ENCODE data around the gene COQ8A. TPM values are rescaled to one million over a fixed set of nuclear protein-coding genes. Genes with fewer than 3 reads are reported as not detected.

Gene COQ8A
- total and polyA plus RNA-seq, 2 donors (not counting 1 experiment from before 2014, with no cell fraction given): 3.8 to 19.7 TPM

- Histone ChIP-seq H3K79me2 (ENCODE audit: control insufficient read depth, insufficient read depth, low read length) (no peaks in the 10 kb centered on the region), H3K4me2 (ENCODE audit: extremely low read depth, insufficient read depth, low read length) (no peak overlapping the region), H3K4me3 (replicated peaks in 1 of 4; ENCODE audit: control extremely low read depth in 1 of 4, insufficient read depth in 1 of 4, low read depth in 3 of 4, low read length in 4 of 4) (no peak overlapping the region), H4K20me1 (ENCODE audit: control insufficient read depth, extremely low read depth, insufficient read depth, low read length) (no peaks in the 10 kb centered on the region), H3K36me3 (ENCODE audit: control insufficient read depth, insufficient read depth, low read length) (no peaks in the 10 kb centered on the region), H2AFZ (ENCODE audit: low read length) (no peak overlapping the region), H3K9ac (ENCODE audit: insufficient read depth, low read length) (no peak overlapping the region), H3K9me3 (ENCODE audit: control insufficient read depth, insufficient read depth, low read depth, low read length) (no peaks in the 10 kb centered on the region), H3K27me3 (ENCODE audit: control insufficient read depth, insufficient read depth, low read length) (no peaks in the 10 kb centered on the region), H3K27ac (ENCODE audit: insufficient read depth, low read length) (no peak overlapping the region), H3K4me1 (ENCODE audit: control insufficient read depth, extremely low read depth, insufficient read depth, low read length) (no peaks in the 10 kb centered on the region)
- no peak for DNase-seq (ENCODE audit: low read depth in 2 of 2)
- TF ChIP-seq EZH2 (IDR thresholded peaks at IDR 0.05; ENCODE audit: low read length, missing control alignments) (no peak), CTCF (conservative IDR thresholded peaks at IDR 0.05 in 1 of 2, IDR thresholded peaks at IDR 0.05 in 1 of 2; ENCODE audit: low read depth in 1 of 2, low read length in 2 of 2) (no peak)
Measured at GRCh38 chr1:226987179-226987536, 47.1 kb downstream of the COQ8A start.

- Histone ChIP-seq H3K4me3 (replicated peaks in 1 of 4; ENCODE audit: control extremely low read depth in 1 of 4, insufficient read depth in 1 of 4, low read depth in 3 of 4, low read length in 4 of 4) (no peak overlapping the region), H2AFZ (ENCODE audit: low read length) (no peak overlapping the region), H3K4me2 (ENCODE audit: extremely low read depth, insufficient read depth, low read length) (no peak overlapping the region), H3K27ac (ENCODE audit: insufficient read depth, low read length) (no peak overlapping the region), H3K9ac (ENCODE audit: insufficient read depth, low read length) (no peak overlapping the region), H4K20me1 (ENCODE audit: control insufficient read depth, extremely low read depth, insufficient read depth, low read length) (no peaks in the 10 kb centered on the region), H3K79me2 (ENCODE audit: control insufficient read depth, insufficient read depth, low read length) (no peaks in the 10 kb centered on the region), H3K4me1 (ENCODE audit: control insufficient read depth, extremely low read depth, insufficient read depth, low read length) (no peaks in the 10 kb centered on the region), H3K36me3 (ENCODE audit: control insufficient read depth, insufficient read depth, low read length) (no peaks in the 10 kb centered on the region), H3K9me3 (ENCODE audit: control insufficient read depth, insufficient read depth, low read depth, low read length) (no peaks in the 10 kb centered on the region), H3K27me3 (ENCODE audit: control insufficient read depth, insufficient read depth, low read length) (no peaks in the 10 kb centered on the region)
- TF ChIP-seq EZH2 (IDR thresholded peaks at IDR 0.05; ENCODE audit: low read length, missing control alignments) (no peak), CTCF (conservative IDR thresholded peaks at IDR 0.05 in 1 of 2, IDR thresholded peaks at IDR 0.05 in 1 of 2; ENCODE audit: low read depth in 1 of 2, low read length in 2 of 2) (no peak)
- no peak for DNase-seq (ENCODE audit: low read depth in 2 of 2)
Measured at GRCh38 chr1:226987623-226988333, 47.7 kb downstream of the COQ8A start.

- no peak overlapping the region for H2AFZ ChIP-seq (ENCODE audit: low read length)
- H3K4me2 ChIP-seq (ENCODE audit: extremely low read depth, insufficient read depth, low read length): no peak overlapping the region
- H3K36me3 ChIP-seq (ENCODE audit: control insufficient read depth, insufficient read depth, low read length): no peaks in the 10 kb centered on the region
- no peaks in the 10 kb centered on the region for H3K79me2 ChIP-seq (ENCODE audit: control insufficient read depth, insufficient read depth, low read length)
- no peak overlapping the region for H3K27ac ChIP-seq (ENCODE audit: insufficient read depth, low read length)
- H3K9me3 ChIP-seq (ENCODE audit: control insufficient read depth, insufficient read depth, low read depth, low read length): no peaks in the 10 kb centered on the region
- H3K9ac ChIP-seq (ENCODE audit: insufficient read depth, low read length): no peak overlapping the region
- DNase-seq (ENCODE audit: low read depth in 2 of 2): no peak
- no peak overlapping the region for H3K4me3 ChIP-seq (replicated peaks in 1 of 4; ENCODE audit: control extremely low read depth in 1 of 4, insufficient read depth in 1 of 4, low read depth in 3 of 4, low read length in 4 of 4)
- H3K27me3 ChIP-seq (ENCODE audit: control insufficient read depth, insufficient read depth, low read length): no peaks in the 10 kb centered on the region
- no peaks in the 10 kb centered on the region for H4K20me1 ChIP-seq (ENCODE audit: control insufficient read depth, extremely low read depth, insufficient read depth, low read length)
- TF ChIP-seq CTCF (conservative IDR thresholded peaks at IDR 0.05 in 1 of 2, IDR thresholded peaks at IDR 0.05 in 1 of 2; ENCODE audit: low read depth in 1 of 2, low read length in 2 of 2) (no peak), EZH2 (IDR thresholded peaks at IDR 0.05; ENCODE audit: low read length, missing control alignments) (no peak)
- no peaks in the 10 kb centered on the region for H3K4me1 ChIP-seq (ENCODE audit: control insufficient read depth, extremely low read depth, insufficient read depth, low read length)
Measured at GRCh38 chr1:226988334-226988666, 48.2 kb downstream of the COQ8A start.

All from fibroblast of lung (primary cell).